ENCODE measurements around the gene ZNF445. TPM values are rescaled to one million over a fixed set of nuclear protein-coding genes. Genes with fewer than 3 reads are reported as not detected.
"Not testable (repeated sequence)": the region's sequence is repeated elsewhere in the genome, so short reads cannot be mapped to it uniquely, and the experiment has no call there.

The ZNF445 gene
- total and polyA plus RNA-seq, 4 donors, result 4.1 to 26.4 (median 12.6) TPM

DNA sequence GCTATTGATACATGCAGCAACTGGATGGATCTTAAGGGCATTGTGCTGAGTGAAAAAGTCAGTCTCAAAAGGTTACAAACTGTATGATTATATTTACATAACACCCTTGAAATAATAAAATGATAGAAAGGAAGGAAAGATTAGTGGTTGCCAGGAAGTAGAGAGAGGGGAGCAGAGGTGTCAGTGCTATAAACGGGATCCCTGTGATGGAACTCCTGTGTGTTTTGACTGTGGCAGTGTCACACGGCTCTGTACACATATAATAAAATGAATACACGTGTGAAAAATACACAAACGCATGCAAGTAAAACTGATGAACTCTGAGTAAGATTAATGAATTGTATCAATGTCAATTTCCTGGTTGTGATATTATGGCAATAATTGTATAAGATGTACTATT, 78.6 kb downstream of the ZNF445 start:
- no peaks in the 10 kb centered on the region for H3K9me3 ChIP-seq (ENCODE audit: control insufficient read depth, low read length)
- no peaks in the 10 kb centered on the region for H3K4me1 ChIP-seq (ENCODE audit: control insufficient read depth in 1 of 2, insufficient read depth in 2 of 2, low read length in 2 of 2)
- DNase-seq, result no peak
- H3K27ac ChIP-seq (ENCODE audit: low read depth in 1 of 2, low read length in 2 of 2), result no peak overlapping the region
- 66 to 77% methylated on average over 4 of the region's 4 CpGs for WGBS, 2 donors
- ATAC-seq (ENCODE audit: low FRiP score), result no peak
- intact Hi-C loops (cut with DNase I), result loop anchor here in 1 of 2 donors (10.0 kb wide), 1 partner anchor 74 kb away; no protein-coding TSS in a partner anchor
- no peak overlapping the region for H3K4me3 ChIP-seq (ENCODE audit: low read length in 2 of 2)
- no peaks in the 10 kb centered on the region for H3K36me3 ChIP-seq (ENCODE audit: control insufficient read depth in 1 of 2, insufficient read depth in 2 of 2, low read length in 1 of 2)
- H3K27me3 ChIP-seq (ENCODE audit: control insufficient read depth in 1 of 2, insufficient read depth in 2 of 2, low read length in 1 of 2), result no peaks in the 10 kb centered on the region

DNA sequence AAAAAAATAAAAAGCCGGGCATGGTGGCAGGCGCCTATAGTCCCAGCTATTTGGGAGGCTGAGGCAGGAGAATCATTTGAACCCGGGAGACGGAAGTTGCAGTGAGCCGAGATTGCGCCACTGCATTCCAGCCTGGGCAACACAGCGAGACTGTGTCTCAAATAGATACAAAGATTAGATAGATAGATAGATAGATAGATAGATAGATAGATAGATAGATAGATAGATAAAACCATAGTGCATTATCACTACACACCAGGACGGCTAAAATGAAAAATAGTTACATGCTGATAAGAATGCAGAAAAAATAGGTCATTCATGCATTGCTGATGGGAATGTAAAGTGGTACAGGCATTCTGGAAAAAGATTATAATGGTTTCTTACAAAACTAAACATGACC, 79.2 kb downstream of the ZNF445 start:
- not testable (repeated sequence) for H3K9me3 ChIP-seq (ENCODE audit: control insufficient read depth, low read length); DNase-seq; H3K36me3 ChIP-seq (ENCODE audit: control insufficient read depth in 1 of 2, insufficient read depth in 2 of 2, low read length in 1 of 2); H3K4me3 ChIP-seq (ENCODE audit: low read length in 2 of 2); ATAC-seq (ENCODE audit: low FRiP score); H3K4me1 ChIP-seq (ENCODE audit: control insufficient read depth in 1 of 2, insufficient read depth in 2 of 2, low read length in 2 of 2); H3K27me3 ChIP-seq (ENCODE audit: control insufficient read depth in 1 of 2, insufficient read depth in 2 of 2, low read length in 1 of 2); H3K27ac ChIP-seq (ENCODE audit: low read depth in 1 of 2, low read length in 2 of 2)
- intact Hi-C loops (cut with DNase I), result loop anchor here in 1 of 2 donors (10.0 kb wide), 1 partner anchor 73 kb away; no protein-coding TSS in a partner anchor
- WGBS, 2 donors, result 90 to 91% methylated on average over 8 of the region's 8 CpGs

DNA sequence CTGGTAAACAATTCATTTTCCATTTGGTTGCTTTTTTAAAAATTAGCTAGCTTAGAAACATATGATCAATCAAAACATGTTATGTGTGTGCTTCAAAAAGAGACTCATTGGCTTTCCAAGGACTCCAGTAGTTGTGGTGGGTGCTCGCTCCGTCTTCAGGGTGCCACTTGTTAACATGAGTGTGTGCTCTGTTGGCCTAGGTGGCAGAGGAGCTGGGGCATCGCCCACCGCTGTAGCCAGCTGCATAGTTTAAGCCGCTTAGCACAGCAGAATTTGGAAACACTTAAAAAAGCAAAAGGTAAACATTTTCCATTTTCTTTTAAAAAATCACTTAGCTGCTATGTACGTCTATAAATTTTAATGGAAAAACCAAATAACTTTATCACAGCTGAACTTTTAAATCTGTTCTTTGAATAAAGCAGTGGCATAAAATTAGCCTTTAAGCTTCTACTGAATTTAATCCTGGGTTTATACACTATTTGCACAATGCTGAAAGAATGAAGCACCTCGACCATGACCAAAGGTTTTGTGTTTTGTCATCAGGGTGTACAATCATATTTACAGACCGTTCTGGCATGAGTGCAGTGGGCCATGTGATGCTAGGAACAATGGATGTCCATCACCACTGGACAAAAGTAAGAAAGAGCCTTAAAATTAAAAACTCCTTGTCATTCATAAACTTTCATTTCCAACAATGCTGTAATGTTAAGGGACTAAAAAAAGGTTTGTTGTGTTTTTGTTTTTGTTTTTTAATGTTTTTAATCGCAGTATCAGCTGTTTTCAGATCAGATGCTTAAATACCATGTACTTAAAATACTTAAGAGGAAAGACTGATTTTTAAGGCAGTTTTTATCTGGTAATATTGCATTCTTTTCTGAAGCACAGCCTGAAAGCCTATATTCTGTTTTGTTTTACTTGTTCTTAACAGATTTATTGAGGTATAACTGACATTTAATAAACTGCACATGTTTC, 81.0 kb downstream of the ZNF445 start:
- no peak for DNase-seq
- intact Hi-C loops (cut with DNase I), result loop anchor here in 1 of 2 donors (10.0 kb wide), 1 partner anchor 72 kb away; no protein-coding TSS in a partner anchor
- no peaks in the 10 kb centered on the region for H3K4me1 ChIP-seq (ENCODE audit: control insufficient read depth in 1 of 2, insufficient read depth in 2 of 2, low read length in 2 of 2)
- 84 to 86% methylated on average over 9 of the region's 9 CpGs for WGBS, 2 donors
- peaks cover 0 to 1% of the 10 kb centered on the region in 2 donors for H3K36me3 ChIP-seq (ENCODE audit: control insufficient read depth in 1 of 2, insufficient read depth in 2 of 2, low read length in 1 of 2)
- no peaks in the 10 kb centered on the region for H3K9me3 ChIP-seq (ENCODE audit: control insufficient read depth, low read length)
- no peak overlapping the region for H3K27ac ChIP-seq (ENCODE audit: low read depth in 1 of 2, low read length in 2 of 2)
- no peak for ATAC-seq (ENCODE audit: low FRiP score)
- H3K27me3 ChIP-seq (ENCODE audit: control insufficient read depth in 1 of 2, insufficient read depth in 2 of 2, low read length in 1 of 2), result no peaks in the 10 kb centered on the region
- no peak overlapping the region for H3K4me3 ChIP-seq (ENCODE audit: low read length in 2 of 2)

DNA sequence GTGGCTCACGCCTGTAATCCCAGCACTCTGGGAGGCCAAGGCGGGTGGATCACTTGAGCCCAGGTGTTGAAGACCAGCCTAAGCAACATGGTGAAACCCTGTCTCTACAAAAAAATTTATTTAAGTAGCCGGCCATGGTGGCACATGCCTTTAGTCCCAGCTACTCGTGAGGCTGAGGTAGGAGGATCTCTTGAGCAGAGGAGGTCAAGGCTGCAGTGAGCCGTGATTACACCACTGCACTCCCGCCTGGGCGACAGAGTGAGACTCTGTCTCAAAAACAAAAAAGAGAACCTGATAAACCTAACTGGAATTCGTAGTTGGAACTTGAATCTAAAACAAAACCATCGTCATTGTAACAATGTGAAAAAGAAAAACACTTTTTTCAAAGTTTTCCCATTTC, 81.8 kb downstream of the ZNF445 start:
- DNase-seq (no peak), ATAC-seq (ENCODE audit: low FRiP score) (no peak)
- H3K4me3 ChIP-seq (ENCODE audit: low read length in 2 of 2), result no peak overlapping the region
- WGBS, 2 donors, result 75 to 80% methylated on average over 9 of the region's 9 CpGs
- H3K36me3 ChIP-seq (ENCODE audit: control insufficient read depth in 1 of 2, insufficient read depth in 2 of 2, low read length in 1 of 2), result peaks cover 0 to 1% of the 10 kb centered on the region in 2 donors
- no peaks in the 10 kb centered on the region for H3K4me1 ChIP-seq (ENCODE audit: control insufficient read depth in 1 of 2, insufficient read depth in 2 of 2, low read length in 2 of 2)
- no peak overlapping the region for H3K27ac ChIP-seq (ENCODE audit: low read depth in 1 of 2, low read length in 2 of 2)
- H3K27me3 ChIP-seq (ENCODE audit: control insufficient read depth in 1 of 2, insufficient read depth in 2 of 2, low read length in 1 of 2), result no peaks in the 10 kb centered on the region
- intact Hi-C loops (cut with DNase I), result loop anchor here in 1 of 2 donors (10.0 kb wide), 1 partner anchor 71 kb away; no protein-coding TSS in a partner anchor
- H3K9me3 ChIP-seq (ENCODE audit: control insufficient read depth, low read length), result no peaks in the 10 kb centered on the region

DNA sequence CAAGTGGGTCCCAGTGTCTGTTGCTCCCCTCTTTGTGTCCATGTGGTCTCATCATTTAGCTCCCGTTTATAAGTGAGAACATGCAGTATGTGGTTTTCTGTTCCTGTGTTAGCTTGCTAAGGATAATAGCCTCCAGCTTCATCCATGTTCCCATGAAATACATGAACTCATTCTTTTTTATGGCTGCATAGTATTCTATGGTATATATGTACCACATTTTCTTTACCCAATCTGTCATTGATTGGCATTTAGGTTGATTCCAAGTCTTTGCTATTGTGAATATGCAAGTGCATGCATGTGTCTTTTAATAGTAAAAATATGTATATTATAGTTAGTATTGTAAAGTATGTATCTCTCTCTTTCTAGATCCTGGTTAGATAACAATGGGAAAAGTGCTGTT, 85.0 kb downstream of the ZNF445 start:
- WGBS, 2 donors, result 95 to 100% methylated on average over 1 of the region's 1 CpG
- H3K36me3 ChIP-seq (ENCODE audit: control insufficient read depth in 1 of 2, insufficient read depth in 2 of 2, low read length in 1 of 2), result peaks cover 0 to 1% of the 10 kb centered on the region in 2 donors
- H3K27me3 ChIP-seq (ENCODE audit: control insufficient read depth in 1 of 2, insufficient read depth in 2 of 2, low read length in 1 of 2), result no peaks in the 10 kb centered on the region
- no peak overlapping the region for H3K27ac ChIP-seq (ENCODE audit: low read depth in 1 of 2, low read length in 2 of 2)
- ATAC-seq (ENCODE audit: low FRiP score) (no peak), DNase-seq (no peak)
- H3K4me1 ChIP-seq (ENCODE audit: control insufficient read depth in 1 of 2, insufficient read depth in 2 of 2, low read length in 2 of 2), result no peaks in the 10 kb centered on the region
- intact Hi-C loops (cut with DNase I), result loop anchor here in 1 of 2 donors (10.0 kb wide), 1 partner anchor 68 kb away; no protein-coding TSS in a partner anchor
- H3K4me3 ChIP-seq (ENCODE audit: low read length in 2 of 2), result no peak overlapping the region
- H3K9me3 ChIP-seq (ENCODE audit: control insufficient read depth, low read length), result no peaks in the 10 kb centered on the region

DNA sequence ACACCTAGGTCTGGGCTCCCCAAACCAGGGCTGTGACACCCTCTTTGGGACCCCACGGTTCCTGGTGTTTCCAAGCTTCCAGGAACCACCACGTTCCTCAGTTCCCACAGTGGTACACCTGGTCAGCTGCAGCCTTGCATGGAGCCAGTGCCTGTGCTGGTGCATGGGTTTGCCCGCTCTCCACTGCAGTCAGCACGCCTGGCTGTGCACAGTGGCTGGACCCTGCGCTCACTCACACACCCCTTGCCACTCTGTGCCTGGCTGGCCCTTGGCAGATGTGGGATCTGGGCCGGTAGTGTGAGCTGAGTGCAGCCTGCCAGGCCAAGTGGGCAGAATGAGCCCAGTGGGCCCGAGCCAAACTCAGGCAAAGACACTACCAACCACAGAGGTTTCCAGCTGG, 90.1 kb downstream of the ZNF445 start:
- Histone ChIP-seq H3K36me3 (ENCODE audit: control insufficient read depth in 1 of 2, insufficient read depth in 2 of 2, low read length in 1 of 2) (no peaks in the 10 kb centered on the region), H3K4me1 (ENCODE audit: control insufficient read depth in 1 of 2, insufficient read depth in 2 of 2, low read length in 2 of 2) (no peaks in the 10 kb centered on the region), H3K4me3 (ENCODE audit: low read length in 2 of 2) (no peak overlapping the region), H3K9me3 (ENCODE audit: control insufficient read depth, low read length) (peaks cover 3% of the 10 kb centered on the region), H3K27me3 (ENCODE audit: control insufficient read depth in 1 of 2, insufficient read depth in 2 of 2, low read length in 1 of 2) (no peaks in the 10 kb centered on the region), H3K27ac (ENCODE audit: low read depth in 1 of 2, low read length in 2 of 2) (no peak overlapping the region)
- WGBS, 2 donors, result 91 to 92% methylated on average over 7 of the region's 7 CpGs
- intact Hi-C loops (cut with DNase I), result no loop called here
- no peak for DNase-seq
- no peak for ATAC-seq (ENCODE audit: low FRiP score)

Other genes with a start within 250 kb of the ZNF445 start
- gene TOPAZ1, start 235.8 kb downstream of the ZNF445 start, total RNA-seq, result not detected
- not detected for gene TOPAZ1, start 235.8 kb downstream of the ZNF445 start, polyA plus RNA-seq
- 10 to 100 TPM; 22.0 to 26.0 TPM for gene TCAIM, start 138.9 kb downstream of the ZNF445 start, total RNA-seq
- 10 to 100 TPM; 13.3 to 24.0 TPM for gene TCAIM, start 138.9 kb downstream of the ZNF445 start, polyA plus RNA-seq
- 1 to 10 TPM; 3.5 to 6.2 TPM for gene ZKSCAN7, start 77.5 kb upstream of the ZNF445 start, total RNA-seq
- 1 to 10 TPM in 1 of 2 donors, under 1 TPM in 1; 0.50 to 2.1 TPM for gene ZKSCAN7, start 77.5 kb upstream of the ZNF445 start, polyA plus RNA-seq
- gene ZNF660, start 107.3 kb upstream of the ZNF445 start, total RNA-seq, result 10 to 100 TPM in 1 of 2 donors, 1 to 10 TPM in 1; 8.1 to 11.5 TPM
- 1 to 10 TPM; 1.1 to 1.8 TPM for gene ZNF660, start 107.3 kb upstream of the ZNF445 start, polyA plus RNA-seq
- 10 to 100 TPM; 15.2 to 20.3 TPM for gene ZNF197, start 147.4 kb upstream of the ZNF445 start, total RNA-seq
- gene ZNF197, start 147.4 kb upstream of the ZNF445 start, polyA plus RNA-seq, result 1 to 10 TPM; 6.9 to 8.0 TPM
- 10 to 100 TPM in 1 of 2 donors, 1 to 10 TPM in 1; 7.8 to 12.8 TPM for gene ZNF35, start 171.1 kb upstream of the ZNF445 start, total RNA-seq
- 1 to 10 TPM; 3.6 to 4.6 TPM for gene ZNF35, start 171.1 kb upstream of the ZNF445 start, polyA plus RNA-seq
- 1 to 10 TPM; 5.1 to 5.9 TPM for gene ZNF502, start 235.0 kb upstream of the ZNF445 start, total RNA-seq
- gene ZNF502, start 235.0 kb upstream of the ZNF445 start, polyA plus RNA-seq, result 1 to 10 TPM; 2.5 to 5.4 TPM